H1 (cell line): ENCODE measurements around the gene CDH6. TPM values are rescaled to one million over a fixed set of nuclear protein-coding genes. Genes with fewer than 3 reads are reported as not detected.

Source experiments
- ASH2L ChIP-seq: fragments of 200-600, 300-600 bp; sonication (generic); IDR thresholded peaks from one replicate; pipeline ENCODE4 v1.7.1; 2017; ENCODE audit warnings: low read length
- RNF2 ChIP-seq: fragments of 200-900, 300-1000 bp; sonication (generic); IDR thresholded peaks from 2 replicates; pipeline ENCODE4 v1.7.1; 2016; ENCODE audit warnings: borderline replicate concordance, low read depth, mild to moderate bottlenecking, antibody characterized with exemption, low read length; ENCODE audit not compliant: poor library complexity, severe bottlenecking; ENCODE audit errors: missing control alignments
- polyA plus RNA-seq, 7 experiments: library from polyadenylated mRNA; depleted of rRNA in 3 of 7; stranded (reverse) in 5 of 7; unstranded in 2 of 7; fragments of >200 nt in 5 of 7; fragments of 200-250 nt in 2 of 7; gene quantifications; 1 replicate in 5 of 7; 2 replicates in 1 of 7; 4 replicates in 1 of 7; pipeline versions ENCODE4 v1.2.1 to v1.2.3, GENCODE V29; 2011 to 2013; ENCODE audit warnings: missing spikeins in 2 of 7, mixed read lengths in 2 of 7
- total RNA-seq: library from RNA; stranded (reverse); fragmentation: NEBNext Ultra II Directional; extraction: Animal tissue kit (Norgen Biotek cat#: 25700); gene quantifications from 2 replicates; pipeline ENCODE4 v1.2.1, GENCODE V29; 2021

CDH6 gene
- total and polyA plus RNA-seq, 2 of the 8 experiments (the other 6 are each of a cell fraction or from before 2014, with no cell fraction given) = 1.4 to 1.9 TPM

- TF ChIP-seq RNF2 (no peak), ASH2L (no peak)
These were observed 131.4 kb downstream of the CDH6 start (continued) for GRCh38 chr5:31324842-31325241.
